WTC11 (cell line): Measurements from ENCODE around the gene UNC119. TPM values are rescaled to one million over a fixed set of nuclear protein-coding genes. Genes with fewer than 3 reads are reported as not detected.

ENCODE experiments used
- ATAC-seq: fragments of 200-7000 bp; cut with Tn5 transposase; 2 replicates; pipeline ENCODE4 v1.10.0; 2021; ENCODE audit warnings: mild to moderate bottlenecking, moderate library complexity
- CTCF ChIA-PET: fragments of 300-600 bp; sonication (Branson Sonifier 250); formaldehyde crosslinking; loops from one replicate; lab custom pipeline; 2021; ENCODE audit warnings: antibody characterized with exemption; lab: Charles Lee
- POLR2A ChIA-PET: fragments of 350-600 bp; sonication (Branson Sonifier 250); formaldehyde crosslinking; loops from one replicate; lab custom pipeline; 2021; ENCODE audit warnings: antibody characterized with exemption; lab: Charles Lee
- DNase-seq: peaks from one replicate; pipeline ENCODE4 v3.0.0; 2021; ENCODE audit warnings: low spot score
- H3K27ac Mint-ChIP-seq: 2 replicates; pipeline ENCODE4 v1.8.0; 2021; ENCODE audit warnings: mixed read lengths
- H3K27me3 Mint-ChIP-seq: 2 replicates; pipeline ENCODE4 v1.8.0; 2021; ENCODE audit warnings: low read depth, mild to moderate bottlenecking, moderate library complexity, mixed read lengths
- H3K36me3 Mint-ChIP-seq: 2 replicates; pipeline ENCODE4 v1.8.0; 2021; ENCODE audit warnings: mixed read lengths
- H3K4me1 Mint-ChIP-seq: 2 replicates; pipeline ENCODE4 v1.8.0; 2022; ENCODE audit warnings: mixed read lengths
- H3K4me3 Mint-ChIP-seq: 2 replicates; pipeline ENCODE4 v1.8.0; 2021; ENCODE audit warnings: mild to moderate bottlenecking, moderate library complexity, mixed read lengths
- H3K9me3 Mint-ChIP-seq: 2 replicates; pipeline ENCODE4 v1.8.0; 2021; ENCODE audit warnings: mixed read lengths
- CREM ChIP-seq: sonication (generic); formaldehyde crosslinking; IDR thresholded peaks from 2 replicates; pipeline ENCODE4 v1.8.1; 2022; ENCODE audit warnings: mild to moderate bottlenecking, missing genetic modification reagents, moderate library complexity
- GABPB1 ChIP-seq: sonication (generic); formaldehyde crosslinking; IDR thresholded peaks from 2 replicates; pipeline ENCODE4 v1.8.1; 2023; ENCODE audit warnings: mild to moderate bottlenecking, missing genetic modification reagents
- PRRX2 ChIP-seq: fragments of 250-450 bp; sonication (Bioruptor Pico); IDR thresholded peaks from 2 replicates; pipeline ENCODE4 v1.8.0; 2021; ENCODE audit warnings: mild to moderate bottlenecking
- ZNF396 ChIP-seq: fragments of 250-450 bp; sonication (Bioruptor Pico); IDR thresholded peaks from 2 replicates; pipeline ENCODE4 v1.8.0; 2021; ENCODE audit warnings: mild to moderate bottlenecking, moderate library complexity, borderline replicate concordance
- ZNF671 ChIP-seq: fragments of 250-450 bp; sonication (Bioruptor Pico); IDR thresholded peaks from 2 replicates; pipeline ENCODE4 v1.8.0; 2021; ENCODE audit warnings: mild to moderate bottlenecking
- total RNA-seq: library from RNA; stranded (reverse); gene quantifications from 3 replicates; pipeline ENCODE4 v1.2.3, GENCODE V29; 2021
- TF ChIP-seq, protein P1 (sequence below): sonication (generic); formaldehyde crosslinking; IDR thresholded peaks from 2 replicates; pipeline ENCODE4 v1.8.1; 2023; ENCODE audit warnings: mild to moderate bottlenecking, missing genetic modification reagents
- TF ChIP-seq, protein P2 (sequence below): sonication (generic); formaldehyde crosslinking; IDR thresholded peaks from 2 replicates; pipeline ENCODE4 v1.8.1; 2022; ENCODE audit warnings: missing genetic modification reagents, borderline replicate concordance
- TF ChIP-seq, protein P3 (sequence below): sonication (generic); formaldehyde crosslinking; IDR thresholded peaks from 2 replicates; pipeline ENCODE4 v1.8.1; 2022; ENCODE audit warnings: mild to moderate bottlenecking, moderate library complexity, missing genetic modification reagents
- TF ChIP-seq, protein P4 (sequence below): sonication (generic); formaldehyde crosslinking; IDR thresholded peaks from 2 replicates; pipeline ENCODE4 v1.8.1; 2023; ENCODE audit warnings: mild to moderate bottlenecking, missing genetic modification reagents, borderline replicate concordance
- TF ChIP-seq, protein P5 (sequence below): sonication (generic); formaldehyde crosslinking; IDR thresholded peaks from 2 replicates; pipeline ENCODE4 v1.8.1; 2022; ENCODE audit warnings: low read depth, mild to moderate bottlenecking, moderate library complexity, missing genetic modification reagents, borderline replicate concordance
- TF ChIP-seq, protein P6 (sequence below): sonication (generic); formaldehyde crosslinking; IDR thresholded peaks from 2 replicates; pipeline ENCODE4 v1.8.0; 2022; ENCODE audit warnings: missing genetic modification reagents
- TF ChIP-seq, protein P7 (sequence below): sonication (generic); formaldehyde crosslinking; IDR thresholded peaks from 2 replicates; pipeline ENCODE4 v1.8.0; 2022; ENCODE audit warnings: mild to moderate bottlenecking, missing genetic modification reagents

Gene UNC119
- total RNA-seq, 1 experiment from 2014 or later: 59.6 TPM

DNA sequence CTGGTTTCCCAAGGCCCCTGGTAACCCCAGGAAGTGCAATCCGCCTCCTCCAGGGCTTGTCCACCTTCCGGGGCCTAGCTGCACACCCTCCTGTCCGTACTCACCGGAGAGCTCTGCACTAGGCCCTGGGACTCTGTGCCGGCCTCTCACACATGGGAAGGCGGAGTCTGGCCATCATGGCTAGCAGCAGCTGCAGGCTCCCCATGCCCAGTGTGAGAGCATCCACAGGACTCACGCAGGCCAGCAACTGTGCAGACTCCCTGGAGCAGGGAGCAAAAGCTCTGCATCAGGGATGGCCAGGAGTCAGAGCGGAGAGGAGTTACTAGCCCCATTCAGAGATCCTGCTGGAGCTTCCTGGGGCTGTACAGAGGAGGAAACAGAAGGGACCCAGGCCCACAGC, 26.0 kb downstream of the UNC119 start:
- ChIA-PET POLR2A (no interaction called here), CTCF (interaction anchor here (1.0 kb wide), 1 partner anchor 110 kb away, joined by 4 read pairs; no protein-coding TSS in a partner anchor)
- no peak for DNase-seq
- H3K4me3 Mint-ChIP-seq: no peak overlapping the region
- H3K4me1 Mint-ChIP-seq: no peaks in the 10 kb centered on the region
- no peaks in the 10 kb centered on the region for H3K9me3 Mint-ChIP-seq
- TF ChIP-seq, protein P1, sequence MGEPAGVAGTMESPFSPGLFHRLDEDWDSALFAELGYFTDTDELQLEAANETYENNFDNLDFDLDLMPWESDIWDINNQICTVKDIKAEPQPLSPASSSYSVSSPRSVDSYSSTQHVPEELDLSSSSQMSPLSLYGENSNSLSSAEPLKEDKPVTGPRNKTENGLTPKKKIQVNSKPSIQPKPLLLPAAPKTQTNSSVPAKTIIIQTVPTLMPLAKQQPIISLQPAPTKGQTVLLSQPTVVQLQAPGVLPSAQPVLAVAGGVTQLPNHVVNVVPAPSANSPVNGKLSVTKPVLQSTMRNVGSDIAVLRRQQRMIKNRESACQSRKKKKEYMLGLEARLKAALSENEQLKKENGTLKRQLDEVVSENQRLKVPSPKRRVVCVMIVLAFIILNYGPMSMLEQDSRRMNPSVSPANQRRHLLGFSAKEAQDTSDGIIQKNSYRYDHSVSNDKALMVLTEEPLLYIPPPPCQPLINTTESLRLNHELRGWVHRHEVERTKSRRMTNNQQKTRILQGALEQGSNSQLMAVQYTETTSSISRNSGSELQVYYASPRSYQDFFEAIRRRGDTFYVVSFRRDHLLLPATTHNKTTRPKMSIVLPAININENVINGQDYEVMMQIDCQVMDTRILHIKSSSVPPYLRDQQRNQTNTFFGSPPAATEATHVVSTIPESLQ (CRISPR knock-in tag): no peak
- TF ChIP-seq PRRX2: no peak
- TF ChIP-seq, protein P2, sequence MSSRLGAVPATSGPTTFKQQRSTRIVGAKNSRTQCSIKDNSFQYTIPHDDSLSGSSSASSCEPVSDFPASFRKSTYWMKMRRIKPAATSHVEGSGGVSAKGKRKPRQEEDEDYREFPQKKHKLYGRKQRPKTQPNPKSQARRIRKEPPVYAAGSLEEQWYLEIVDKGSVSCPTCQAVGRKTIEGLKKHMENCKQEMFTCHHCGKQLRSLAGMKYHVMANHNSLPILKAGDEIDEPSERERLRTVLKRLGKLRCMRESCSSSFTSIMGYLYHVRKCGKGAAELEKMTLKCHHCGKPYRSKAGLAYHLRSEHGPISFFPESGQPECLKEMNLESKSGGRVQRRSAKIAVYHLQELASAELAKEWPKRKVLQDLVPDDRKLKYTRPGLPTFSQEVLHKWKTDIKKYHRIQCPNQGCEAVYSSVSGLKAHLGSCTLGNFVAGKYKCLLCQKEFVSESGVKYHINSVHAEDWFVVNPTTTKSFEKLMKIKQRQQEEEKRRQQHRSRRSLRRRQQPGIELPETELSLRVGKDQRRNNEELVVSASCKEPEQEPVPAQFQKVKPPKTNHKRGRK (CRISPR knock-in tag): no peak
- no peak for TF ChIP-seq CREM (CRISPR knock-in tag)
- TF ChIP-seq, protein P3, sequence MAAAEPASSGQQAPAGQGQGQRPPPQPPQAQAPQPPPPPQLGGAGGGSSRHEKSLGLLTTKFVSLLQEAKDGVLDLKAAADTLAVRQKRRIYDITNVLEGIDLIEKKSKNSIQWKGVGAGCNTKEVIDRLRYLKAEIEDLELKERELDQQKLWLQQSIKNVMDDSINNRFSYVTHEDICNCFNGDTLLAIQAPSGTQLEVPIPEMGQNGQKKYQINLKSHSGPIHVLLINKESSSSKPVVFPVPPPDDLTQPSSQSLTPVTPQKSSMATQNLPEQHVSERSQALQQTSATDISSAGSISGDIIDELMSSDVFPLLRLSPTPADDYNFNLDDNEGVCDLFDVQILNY: no peak
- TF ChIP-seq ZNF396 (CRISPR knock-in tag): no peak
- TF ChIP-seq, protein P4, sequence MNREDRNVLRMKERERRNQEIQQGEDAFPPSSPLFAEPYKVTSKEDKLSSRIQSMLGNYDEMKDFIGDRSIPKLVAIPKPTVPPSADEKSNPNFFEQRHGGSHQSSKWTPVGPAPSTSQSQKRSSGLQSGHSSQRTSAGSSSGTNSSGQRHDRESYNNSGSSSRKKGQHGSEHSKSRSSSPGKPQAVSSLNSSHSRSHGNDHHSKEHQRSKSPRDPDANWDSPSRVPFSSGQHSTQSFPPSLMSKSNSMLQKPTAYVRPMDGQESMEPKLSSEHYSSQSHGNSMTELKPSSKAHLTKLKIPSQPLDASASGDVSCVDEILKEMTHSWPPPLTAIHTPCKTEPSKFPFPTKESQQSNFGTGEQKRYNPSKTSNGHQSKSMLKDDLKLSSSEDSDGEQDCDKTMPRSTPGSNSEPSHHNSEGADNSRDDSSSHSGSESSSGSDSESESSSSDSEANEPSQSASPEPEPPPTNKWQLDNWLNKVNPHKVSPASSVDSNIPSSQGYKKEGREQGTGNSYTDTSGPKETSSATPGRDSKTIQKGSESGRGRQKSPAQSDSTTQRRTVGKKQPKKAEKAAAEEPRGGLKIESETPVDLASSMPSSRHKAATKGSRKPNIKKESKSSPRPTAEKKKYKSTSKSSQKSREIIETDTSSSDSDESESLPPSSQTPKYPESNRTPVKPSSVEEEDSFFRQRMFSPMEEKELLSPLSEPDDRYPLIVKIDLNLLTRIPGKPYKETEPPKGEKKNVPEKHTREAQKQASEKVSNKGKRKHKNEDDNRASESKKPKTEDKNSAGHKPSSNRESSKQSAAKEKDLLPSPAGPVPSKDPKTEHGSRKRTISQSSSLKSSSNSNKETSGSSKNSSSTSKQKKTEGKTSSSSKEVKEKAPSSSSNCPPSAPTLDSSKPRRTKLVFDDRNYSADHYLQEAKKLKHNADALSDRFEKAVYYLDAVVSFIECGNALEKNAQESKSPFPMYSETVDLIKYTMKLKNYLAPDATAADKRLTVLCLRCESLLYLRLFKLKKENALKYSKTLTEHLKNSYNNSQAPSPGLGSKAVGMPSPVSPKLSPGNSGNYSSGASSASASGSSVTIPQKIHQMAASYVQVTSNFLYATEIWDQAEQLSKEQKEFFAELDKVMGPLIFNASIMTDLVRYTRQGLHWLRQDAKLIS (CRISPR knock-in tag): no peak
- no peak overlapping the region for H3K27ac Mint-ChIP-seq
- H3K27me3 Mint-ChIP-seq: no peaks in the 10 kb centered on the region
- no peak for ATAC-seq
- H3K36me3 Mint-ChIP-seq: no peaks in the 10 kb centered on the region

DNA sequence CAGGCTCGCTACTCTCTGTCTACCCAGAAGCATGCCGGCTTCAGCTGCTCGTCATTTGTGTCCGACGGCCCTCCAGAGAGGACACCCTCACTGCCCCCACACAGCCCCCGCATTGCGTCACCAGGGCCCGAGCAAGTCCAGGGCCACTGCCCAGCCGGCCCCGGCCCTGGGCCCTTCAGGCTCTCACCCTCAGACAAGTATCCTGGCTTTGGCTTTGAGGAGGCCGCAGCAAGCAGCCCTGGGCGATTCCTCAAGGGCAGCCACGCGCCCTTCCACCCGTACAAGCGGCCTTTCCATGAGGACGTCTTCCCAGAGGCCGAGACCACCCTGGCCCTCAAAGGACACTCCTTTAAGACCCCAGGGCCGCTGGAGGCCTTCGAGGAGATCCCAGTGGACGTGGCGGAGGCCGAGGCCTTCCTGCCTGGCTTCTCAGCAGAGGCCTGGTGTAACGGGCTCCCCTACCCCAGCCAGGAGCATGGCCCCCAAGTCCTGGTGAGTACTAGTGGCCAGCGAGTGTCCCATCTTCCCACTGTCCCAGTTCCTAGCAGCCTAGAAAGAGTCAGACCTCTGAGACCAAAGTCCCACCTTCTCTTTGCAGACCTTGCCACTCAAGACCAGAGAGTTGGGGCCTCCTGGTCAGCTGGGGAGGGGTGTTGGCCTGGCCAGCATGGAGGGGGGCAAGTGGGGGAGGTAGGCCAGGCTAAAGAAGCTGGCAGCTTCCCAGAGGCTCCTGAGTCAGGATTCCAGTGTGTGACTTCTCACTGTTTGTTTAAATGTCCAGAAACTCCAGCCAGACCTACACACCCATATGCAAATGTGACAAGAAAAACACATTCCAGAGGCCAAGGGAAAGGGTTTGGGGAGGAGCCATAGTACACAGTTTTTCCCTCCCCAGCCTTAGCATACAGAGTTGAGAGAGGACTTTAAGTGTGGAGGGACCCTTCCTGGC, 27.7 kb downstream of the UNC119 start:
- CTCF ChIA-PET: no interaction called here

More for the DNA sequence above, 27.7 kb downstream of the UNC119 start:
- Mint-ChIP-seq H3K4me3 (no peak overlapping the region), H3K27ac (no peak overlapping the region), H3K36me3 (no peaks in the 10 kb centered on the region), H3K9me3 (no peaks in the 10 kb centered on the region)
- ATAC-seq: no peak
- POLR2A ChIA-PET: no interaction called here
- TF ChIP-seq, protein P5, sequence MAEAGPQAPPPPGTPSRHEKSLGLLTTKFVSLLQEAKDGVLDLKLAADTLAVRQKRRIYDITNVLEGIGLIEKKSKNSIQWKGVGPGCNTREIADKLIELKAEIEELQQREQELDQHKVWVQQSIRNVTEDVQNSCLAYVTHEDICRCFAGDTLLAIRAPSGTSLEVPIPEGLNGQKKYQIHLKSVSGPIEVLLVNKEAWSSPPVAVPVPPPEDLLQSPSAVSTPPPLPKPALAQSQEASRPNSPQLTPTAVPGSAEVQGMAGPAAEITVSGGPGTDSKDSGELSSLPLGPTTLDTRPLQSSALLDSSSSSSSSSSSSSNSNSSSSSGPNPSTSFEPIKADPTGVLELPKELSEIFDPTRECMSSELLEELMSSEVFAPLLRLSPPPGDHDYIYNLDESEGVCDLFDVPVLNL (CRISPR knock-in tag): no peak
- TF ChIP-seq, protein P6, sequence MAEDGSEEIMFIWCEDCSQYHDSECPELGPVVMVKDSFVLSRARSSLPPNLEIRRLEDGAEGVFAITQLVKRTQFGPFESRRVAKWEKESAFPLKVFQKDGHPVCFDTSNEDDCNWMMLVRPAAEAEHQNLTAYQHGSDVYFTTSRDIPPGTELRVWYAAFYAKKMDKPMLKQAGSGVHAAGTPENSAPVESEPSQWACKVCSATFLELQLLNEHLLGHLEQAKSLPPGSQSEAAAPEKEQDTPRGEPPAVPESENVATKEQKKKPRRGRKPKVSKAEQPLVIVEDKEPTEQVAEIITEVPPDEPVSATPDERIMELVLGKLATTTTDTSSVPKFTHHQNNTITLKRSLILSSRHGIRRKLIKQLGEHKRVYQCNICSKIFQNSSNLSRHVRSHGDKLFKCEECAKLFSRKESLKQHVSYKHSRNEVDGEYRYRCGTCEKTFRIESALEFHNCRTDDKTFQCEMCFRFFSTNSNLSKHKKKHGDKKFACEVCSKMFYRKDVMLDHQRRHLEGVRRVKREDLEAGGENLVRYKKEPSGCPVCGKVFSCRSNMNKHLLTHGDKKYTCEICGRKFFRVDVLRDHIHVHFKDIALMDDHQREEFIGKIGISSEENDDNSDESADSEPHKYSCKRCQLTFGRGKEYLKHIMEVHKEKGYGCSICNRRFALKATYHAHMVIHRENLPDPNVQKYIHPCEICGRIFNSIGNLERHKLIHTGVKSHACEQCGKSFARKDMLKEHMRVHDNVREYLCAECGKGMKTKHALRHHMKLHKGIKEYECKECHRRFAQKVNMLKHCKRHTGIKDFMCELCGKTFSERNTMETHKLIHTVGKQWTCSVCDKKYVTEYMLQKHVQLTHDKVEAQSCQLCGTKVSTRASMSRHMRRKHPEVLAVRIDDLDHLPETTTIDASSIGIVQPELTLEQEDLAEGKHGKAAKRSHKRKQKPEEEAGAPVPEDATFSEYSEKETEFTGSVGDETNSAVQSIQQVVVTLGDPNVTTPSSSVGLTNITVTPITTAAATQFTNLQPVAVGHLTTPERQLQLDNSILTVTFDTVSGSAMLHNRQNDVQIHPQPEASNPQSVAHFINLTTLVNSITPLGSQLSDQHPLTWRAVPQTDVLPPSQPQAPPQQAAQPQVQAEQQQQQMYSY (CRISPR knock-in tag): no peak
- TF ChIP-seq, protein P7, sequence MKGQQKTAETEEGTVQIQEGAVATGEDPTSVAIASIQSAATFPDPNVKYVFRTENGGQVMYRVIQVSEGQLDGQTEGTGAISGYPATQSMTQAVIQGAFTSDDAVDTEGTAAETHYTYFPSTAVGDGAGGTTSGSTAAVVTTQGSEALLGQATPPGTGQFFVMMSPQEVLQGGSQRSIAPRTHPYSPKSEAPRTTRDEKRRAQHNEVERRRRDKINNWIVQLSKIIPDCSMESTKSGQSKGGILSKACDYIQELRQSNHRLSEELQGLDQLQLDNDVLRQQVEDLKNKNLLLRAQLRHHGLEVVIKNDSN (CRISPR knock-in tag): no peak
- TF ChIP-seq ZNF671 (CRISPR knock-in tag): no peak
- TF ChIP-seq GABPB1 (CRISPR knock-in tag): peak; percentile 45; the same call in 1 of the 2 replicates
- TF ChIP-seq, all 79 proteins: peak for 1
- H3K4me1 Mint-ChIP-seq: peaks cover 3% of the 10 kb centered on the region
- DNase-seq: no peak
- H3K27me3 Mint-ChIP-seq: no peaks in the 10 kb centered on the region
